Amniotic epithelial cell (primary cell): ENCODE measurements around the gene BLTP3A.
"Not testable (repeated sequence)": the region's sequence is repeated elsewhere in the genome, so short reads cannot be mapped to it uniquely, and the experiment has no call there.

Experiments used
- DNase-seq: peaks from one replicate; pipeline ENCODE4 v3.0.0-alpha.2; 2010; ENCODE audit warnings: low read depth

BLTP3A gene

GRCh38 chr6:34792605-34793500, 970 bp downstream of the BLTP3A start:
- DNase-seq: peak; percentile 75

- no peak for DNase-seq
These were observed 2.0 kb downstream of the BLTP3A start for GRCh38 chr6:34793877-34794276.

- peak; percentile 61 for DNase-seq
These were observed 4.0 kb downstream of the BLTP3A start for GRCh38 chr6:34795836-34796425.

- no peak for DNase-seq
These were observed 6.2 kb downstream of the BLTP3A start for GRCh38 chr6:34798057-34798456.

GRCh38 chr6:34799547-34799946, 7.7 kb downstream of the BLTP3A start:
- no peak for DNase-seq

GRCh38 chr6:34804543-34804942, 12.7 kb downstream of the BLTP3A start:
- no peak for DNase-seq

- DNase-seq: not testable (repeated sequence)
These were observed 13.2 kb downstream of the BLTP3A start for GRCh38 chr6:34805074-34805473.

- no peak for DNase-seq
These were observed 15.0 kb downstream of the BLTP3A start for GRCh38 chr6:34806738-34807453.

GRCh38 chr6:34808473-34808872, 16.6 kb downstream of the BLTP3A start:
- DNase-seq: not testable (repeated sequence)

- DNase-seq: not testable (repeated sequence)
These were observed 17.5 kb downstream of the BLTP3A start for GRCh38 chr6:34809419-34809818.

GRCh38 chr6:34810017-34810882, 18.4 kb downstream of the BLTP3A start:
- DNase-seq: no peak

- no peak for DNase-seq
These were observed 19.2 kb downstream of the BLTP3A start for GRCh38 chr6:34810936-34811632.

GRCh38 chr6:34813028-34813713, 21.3 kb downstream of the BLTP3A start:
- no peak for DNase-seq

- peak; percentile 28 for DNase-seq
These were observed 24.9 kb downstream of the BLTP3A start for GRCh38 chr6:34816635-34817301.

GRCh38 chr6:34817446-34817845, 25.6 kb downstream of the BLTP3A start:
- DNase-seq: peak; percentile 76

- DNase-seq: not testable (repeated sequence)
These were observed 27.1 kb downstream of the BLTP3A start for GRCh38 chr6:34818872-34819570.

- no peak for DNase-seq
These were observed 27.9 kb downstream of the BLTP3A start for GRCh38 chr6:34819571-34820480.

GRCh38 chr6:34829137-34829536, 37.3 kb downstream of the BLTP3A start:
- DNase-seq: no peak
